ENCODE measurements around the gene SERPINB6. TPM values are rescaled to one million over a fixed set of nuclear protein-coding genes. Genes with fewer than 3 reads are reported as not detected.

SERPINB6 gene
- total and polyA plus RNA-seq, 9 of the 15 experiments (the other 6 are each of a cell fraction or from before 2014, with no cell fraction given), result 86.6 to 211 (median 143) TPM

DNA sequence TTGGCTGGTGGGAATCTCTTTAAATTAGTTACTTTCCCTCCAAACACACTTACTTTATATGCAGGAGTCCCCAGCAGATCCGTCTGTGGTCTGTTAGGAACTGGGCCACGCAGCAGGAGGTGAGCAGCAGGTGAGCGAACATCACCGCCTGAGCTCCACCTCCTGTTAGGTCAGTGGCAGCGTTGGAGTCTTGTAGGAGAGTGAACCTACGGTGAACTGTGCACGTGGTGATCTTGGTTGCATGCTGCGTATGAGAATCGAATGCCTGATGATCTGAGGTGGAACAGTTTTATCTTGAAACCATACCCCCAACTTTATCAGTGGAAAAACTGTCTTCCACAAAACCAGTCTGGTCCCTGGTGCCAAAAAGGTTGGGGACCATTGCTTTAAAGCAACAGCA, 5.0 kb downstream of the SERPINB6 start (continued):
- TF ChIP-seq, protein P1, sequence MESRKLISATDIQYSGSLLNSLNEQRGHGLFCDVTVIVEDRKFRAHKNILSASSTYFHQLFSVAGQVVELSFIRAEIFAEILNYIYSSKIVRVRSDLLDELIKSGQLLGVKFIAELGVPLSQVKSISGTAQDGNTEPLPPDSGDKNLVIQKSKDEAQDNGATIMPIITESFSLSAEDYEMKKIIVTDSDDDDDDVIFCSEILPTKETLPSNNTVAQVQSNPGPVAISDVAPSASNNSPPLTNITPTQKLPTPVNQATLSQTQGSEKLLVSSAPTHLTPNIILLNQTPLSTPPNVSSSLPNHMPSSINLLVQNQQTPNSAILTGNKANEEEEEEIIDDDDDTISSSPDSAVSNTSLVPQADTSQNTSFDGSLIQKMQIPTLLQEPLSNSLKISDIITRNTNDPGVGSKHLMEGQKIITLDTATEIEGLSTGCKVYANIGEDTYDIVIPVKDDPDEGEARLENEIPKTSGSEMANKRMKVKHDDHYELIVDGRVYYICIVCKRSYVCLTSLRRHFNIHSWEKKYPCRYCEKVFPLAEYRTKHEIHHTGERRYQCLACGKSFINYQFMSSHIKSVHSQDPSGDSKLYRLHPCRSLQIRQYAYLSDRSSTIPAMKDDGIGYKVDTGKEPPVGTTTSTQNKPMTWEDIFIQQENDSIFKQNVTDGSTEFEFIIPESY (CRISPR knock-in tag; IDR thresholded peaks at IDR 0.05), result no peak
- TF ChIP-seq, protein P2, sequence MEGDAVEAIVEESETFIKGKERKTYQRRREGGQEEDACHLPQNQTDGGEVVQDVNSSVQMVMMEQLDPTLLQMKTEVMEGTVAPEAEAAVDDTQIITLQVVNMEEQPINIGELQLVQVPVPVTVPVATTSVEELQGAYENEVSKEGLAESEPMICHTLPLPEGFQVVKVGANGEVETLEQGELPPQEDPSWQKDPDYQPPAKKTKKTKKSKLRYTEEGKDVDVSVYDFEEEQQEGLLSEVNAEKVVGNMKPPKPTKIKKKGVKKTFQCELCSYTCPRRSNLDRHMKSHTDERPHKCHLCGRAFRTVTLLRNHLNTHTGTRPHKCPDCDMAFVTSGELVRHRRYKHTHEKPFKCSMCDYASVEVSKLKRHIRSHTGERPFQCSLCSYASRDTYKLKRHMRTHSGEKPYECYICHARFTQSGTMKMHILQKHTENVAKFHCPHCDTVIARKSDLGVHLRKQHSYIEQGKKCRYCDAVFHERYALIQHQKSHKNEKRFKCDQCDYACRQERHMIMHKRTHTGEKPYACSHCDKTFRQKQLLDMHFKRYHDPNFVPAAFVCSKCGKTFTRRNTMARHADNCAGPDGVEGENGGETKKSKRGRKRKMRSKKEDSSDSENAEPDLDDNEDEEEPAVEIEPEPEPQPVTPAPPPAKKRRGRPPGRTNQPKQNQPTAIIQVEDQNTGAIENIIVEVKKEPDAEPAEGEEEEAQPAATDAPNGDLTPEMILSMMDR (IDR thresholded peaks at IDR 0.05 in 2 of 3, conservative IDR thresholded peaks at IDR 0.05 in 1 of 3; ENCODE audit: insufficient read depth in 2 of 3, low read depth in 1 of 3, low read length in 3 of 3), result no peak
- TF ChIP-seq NRF1 (conservative IDR thresholded peaks at IDR 0.05 in 1 of 2, IDR thresholded peaks at IDR 0.05 in 1 of 2), result 0 out of 4 replicates have a peak, but pooled peaks of 1 of the 2 experiments have one; percentile 21
- 0 out of 2 replicates have a peak, but pooled peaks have one; percentile 28 for TF ChIP-seq ARID1B (IDR thresholded peaks at IDR 0.05)
- TF ChIP-seq PHTF2 (CRISPR knock-in tag; IDR thresholded peaks at IDR 0.05), result no peak
- no peak for TF ChIP-seq EGR1 (conservative IDR thresholded peaks at IDR 0.05)
- TF ChIP-seq, protein P3, sequence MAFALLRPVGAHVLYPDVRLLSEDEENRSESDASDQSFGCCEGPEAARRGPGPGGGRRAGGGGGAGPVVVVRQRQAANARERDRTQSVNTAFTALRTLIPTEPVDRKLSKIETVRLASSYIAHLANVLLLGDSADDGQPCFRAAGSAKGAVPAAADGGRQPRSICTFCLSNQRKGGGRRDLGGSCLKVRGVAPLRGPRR (CRISPR knock-in tag; IDR thresholded peaks at IDR 0.05), result no peak
- TF ChIP-seq, protein P4, sequence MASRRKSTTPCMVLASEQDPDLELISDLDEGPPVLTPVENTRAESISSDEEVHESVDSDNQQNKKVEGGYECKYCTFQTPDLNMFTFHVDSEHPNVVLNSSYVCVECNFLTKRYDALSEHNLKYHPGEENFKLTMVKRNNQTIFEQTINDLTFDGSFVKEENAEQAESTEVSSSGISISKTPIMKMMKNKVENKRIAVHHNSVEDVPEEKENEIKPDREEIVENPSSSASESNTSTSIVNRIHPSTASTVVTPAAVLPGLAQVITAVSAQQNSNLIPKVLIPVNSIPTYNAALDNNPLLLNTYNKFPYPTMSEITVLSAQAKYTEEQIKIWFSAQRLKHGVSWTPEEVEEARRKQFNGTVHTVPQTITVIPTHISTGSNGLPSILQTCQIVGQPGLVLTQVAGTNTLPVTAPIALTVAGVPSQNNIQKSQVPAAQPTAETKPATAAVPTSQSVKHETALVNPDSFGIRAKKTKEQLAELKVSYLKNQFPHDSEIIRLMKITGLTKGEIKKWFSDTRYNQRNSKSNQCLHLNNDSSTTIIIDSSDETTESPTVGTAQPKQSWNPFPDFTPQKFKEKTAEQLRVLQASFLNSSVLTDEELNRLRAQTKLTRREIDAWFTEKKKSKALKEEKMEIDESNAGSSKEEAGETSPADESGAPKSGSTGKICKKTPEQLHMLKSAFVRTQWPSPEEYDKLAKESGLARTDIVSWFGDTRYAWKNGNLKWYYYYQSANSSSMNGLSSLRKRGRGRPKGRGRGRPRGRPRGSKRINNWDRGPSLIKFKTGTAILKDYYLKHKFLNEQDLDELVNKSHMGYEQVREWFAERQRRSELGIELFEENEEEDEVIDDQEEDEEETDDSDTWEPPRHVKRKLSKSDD (conservative IDR thresholded peaks at IDR 0.05; ENCODE audit: low read length), result no peak
- no peak for TF ChIP-seq CREBBP (IDR thresholded peaks at IDR 0.05; ENCODE audit: low read depth, low read length)
- TF ChIP-seq GATAD2A (IDR thresholded peaks at IDR 0.05), result no peak
- TF ChIP-seq TEAD2 (tag; IDR thresholded peaks at IDR 0.05), result no peak
- TF ChIP-seq NR2C1 (IDR thresholded peaks at IDR 0.05), result 0 out of 2 replicates have a peak, but pooled peaks have one; percentile 44
- no peak for TF ChIP-seq NR2C1 (tag; IDR thresholded peaks at IDR 0.05)
- TF ChIP-seq ETV1 (tag; conservative IDR thresholded peaks at IDR 0.05; ENCODE audit: low read depth), result no peak
- no peak for TF ChIP-seq PRPF4 (IDR thresholded peaks at IDR 0.05; ENCODE audit: insufficient read depth, low read depth, low read length, poor library complexity, severe bottlenecking)
- TF ChIP-seq, protein P5, sequence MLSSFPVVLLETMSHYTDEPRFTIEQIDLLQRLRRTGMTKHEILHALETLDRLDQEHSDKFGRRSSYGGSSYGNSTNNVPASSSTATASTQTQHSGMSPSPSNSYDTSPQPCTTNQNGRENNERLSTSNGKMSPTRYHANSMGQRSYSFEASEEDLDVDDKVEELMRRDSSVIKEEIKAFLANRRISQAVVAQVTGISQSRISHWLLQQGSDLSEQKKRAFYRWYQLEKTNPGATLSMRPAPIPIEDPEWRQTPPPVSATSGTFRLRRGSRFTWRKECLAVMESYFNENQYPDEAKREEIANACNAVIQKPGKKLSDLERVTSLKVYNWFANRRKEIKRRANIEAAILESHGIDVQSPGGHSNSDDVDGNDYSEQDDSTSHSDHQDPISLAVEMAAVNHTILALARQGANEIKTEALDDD (IDR thresholded peaks at IDR 0.05), result 0 out of 2 replicates have a peak, but pooled peaks have one; percentile 44
- no peak for TF ChIP-seq TBL1XR1 (IDR thresholded peaks at IDR 0.05; ENCODE audit: low read length in 2 of 2)
- TF ChIP-seq, protein P6, sequence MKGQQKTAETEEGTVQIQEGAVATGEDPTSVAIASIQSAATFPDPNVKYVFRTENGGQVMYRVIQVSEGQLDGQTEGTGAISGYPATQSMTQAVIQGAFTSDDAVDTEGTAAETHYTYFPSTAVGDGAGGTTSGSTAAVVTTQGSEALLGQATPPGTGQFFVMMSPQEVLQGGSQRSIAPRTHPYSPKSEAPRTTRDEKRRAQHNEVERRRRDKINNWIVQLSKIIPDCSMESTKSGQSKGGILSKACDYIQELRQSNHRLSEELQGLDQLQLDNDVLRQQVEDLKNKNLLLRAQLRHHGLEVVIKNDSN (CRISPR knock-in tag; IDR thresholded peaks at IDR 0.05), result peak; percentile 60
- TF ChIP-seq RBM34 (IDR thresholded peaks at IDR 0.05; ENCODE audit: borderline replicate concordance, insufficient read depth, low read length), result no peak
- no peak for TF ChIP-seq ZNF584 (CRISPR knock-in tag; IDR thresholded peaks at IDR 0.05; ENCODE audit: low read depth)
- TF ChIP-seq ZNF431 (CRISPR knock-in tag; IDR thresholded peaks at IDR 0.05), result no peak

Measured in K562 (cell line).